Adrenal gland (tissue), 12 donors: ENCODE measurements around the gene DIAPH2. TPM values are rescaled to one million over a fixed set of nuclear protein-coding genes. Genes with fewer than 3 reads are reported as not detected.

Experiments used
- DNase-seq, 7 donors: peaks; one replicate each; pipeline ENCODE4 v3.0.0-alpha.2; 2019 to 2020
- H3K27ac ChIP-seq, 5 donors: fragments of 200-600 bp; sonication (generic) in 4 of 5; 1 replicate in 3 of 5; 2 replicates in 2 of 5; pipeline versions ENCODE4 v1.5.1 to v1.8.0; 2016 to 2020; ENCODE audit warnings: mild to moderate bottlenecking in 1 of 5
- H3K27me3 ChIP-seq: fragments of 200-600 bp; 2 replicates; pipeline ENCODE4 v1.8.0; 2021
- H3K36me3 ChIP-seq, 2 donors: fragments of 200-600 bp; replicated peaks in 1 of 2; 1 replicate in 1 of 2; 2 replicates in 1 of 2; pipeline versions ENCODE4 v1.5.1 to v1.8.0; 2018 to 2022
- H3K4me1 ChIP-seq, 2 donors: fragments of 200-600 bp; replicated peaks in 1 of 2; 1 replicate in 1 of 2; 2 replicates in 1 of 2; pipeline versions ENCODE4 v1.5.1 to v1.8.0; 2018 to 2021
- H3K4me3 ChIP-seq, 4 donors: fragments of 200-600 bp; sonication (generic) in 3 of 4; one replicate each; pipeline ENCODE4 v1.5.1; 2016 to 2018
- H3K9me3 ChIP-seq, 3 donors: fragments of 200-600 bp; sonication (generic) in 1 of 3; replicated peaks in 1 of 3; 1 replicate in 2 of 3; 2 replicates in 1 of 3; pipeline versions ENCODE4 v1.5.1 to v1.8.0; 2016 to 2021
- CTCF ChIP-seq, 6 experiments: fragments of 450-650 bp in 4 of 6; fragments of 200-600 bp in 2 of 6; sonication (generic) in 1 of 6; IDR thresholded peaks; 1 replicate in 5 of 6; 2 replicates in 1 of 6; pipeline versions ENCODE4 v1.5.1 to v1.8.0; 2016 to 2021; ENCODE audit warnings: antibody characterized with exemption in 6 of 6, mild to moderate bottlenecking in 2 of 6, moderate library complexity in 1 of 6
- POLR2A ChIP-seq, 2 donors: fragments of 450-650 bp; IDR thresholded peaks; one replicate each; pipeline ENCODE4 v1.6.1; 2017; ENCODE audit warnings: antibody characterized with exemption in 2 of 2, mild to moderate bottlenecking in 2 of 2, moderate library complexity in 1 of 2
- WGBS, 4 donors: extraction: QIAGEN DNeasy Blood & Tissue Kit in 2 of 4; methylation state at CpG; one replicate each; pipeline versions ENCODE4 v1.1.5 to v1.1.7; 2013 to 2017; 5-methylcytosine and 5-hydroxymethylcytosine counted together
- intact Hi-C, 2 donors: fragments of 100-400 bp; cut with DNase I; formaldehyde crosslinking; loops; one replicate each; pipeline versions ENCODE4 v1.14.1 to v1.15.0; 2022 to 2023
- polyA plus RNA-seq, 3 donors: library from polyadenylated mRNA; stranded (reverse); fragments of 200-250 nt in 2 of 3; fragments of 350-450 nt in 1 of 3; fragmentation: Illumina TruSeq in 1 of 3; extraction: RNeasy Lipid Tissue Mini Kit (QIAGEN cat#74804) in 1 of 3; gene quantifications; one replicate each; pipeline ENCODE4 v1.2.3, GENCODE V29; 2013 to 2014
- total RNA-seq, 9 donors: library from RNA; depleted of rRNA in 4 of 9; stranded (reverse); fragments of >200 nt in 4 of 9; fragments of 120-200 nt in 1 of 9; fragmentation: NEBNext Ultra II Directional in 1 of 9; extraction: Animal tissue kit (Norgen Biotek cat#: 25700) in 1 of 9; gene quantifications; one replicate each; pipeline versions ENCODE4 v1.1.0 to v1.2.4, GENCODE V29; 2013 to 2023
- donor health status: healthy with polysubstance abuse.
- donor health status: Bipolar disorder and iron deficiency.
- donor health status: DM: yes; HTN: yes; CAD: no.
- donor health status: DM: no; HTN: no; CAD: no.
- donor health status: DM: no; HTN: no; CAD: no.
- donor health status: DM: yes; HTN: yes; CAD: no.

The DIAPH2 gene
- total and polyA plus RNA-seq, 12 donors: 3.2 to 33.3 (median 12.3) TPM

- DNase-seq: no peak
- H3K4me3 ChIP-seq: no peak overlapping the region
- no peaks in the 10 kb centered on the region for H3K9me3 ChIP-seq
- no peaks in the 10 kb centered on the region for H3K4me1 ChIP-seq
- H3K27ac ChIP-seq: no peak overlapping the region
- H3K27me3 ChIP-seq: no peaks in the 10 kb centered on the region
- TF ChIP-seq CTCF (IDR thresholded peaks at IDR 0.05) (no peak), POLR2A (IDR thresholded peaks at IDR 0.05) (no peak)
- intact Hi-C loops: no loop called here
- no peaks in the 10 kb centered on the region for H3K36me3 ChIP-seq
Measured at GRCh38 chrX:97229318-97229717, 544.7 kb downstream of the DIAPH2 start.

GRCh38 chrX:97230948-97231347, 546.3 kb downstream of the DIAPH2 start:
- intact Hi-C loops: no loop called here
- no peak overlapping the region for H3K4me3 ChIP-seq
- H3K27me3 ChIP-seq: no peaks in the 10 kb centered on the region
- no peaks in the 10 kb centered on the region for H3K9me3 ChIP-seq
- H3K27ac ChIP-seq: no peak overlapping the region
- no peak for DNase-seq
- WGBS, 4 donors: 74 to 98% (median 87%) methylated on average over 3 of the region's 3 CpGs
- TF ChIP-seq POLR2A (IDR thresholded peaks at IDR 0.05) (no peak), CTCF (IDR thresholded peaks at IDR 0.05) (no peak)
- no peaks in the 10 kb centered on the region for H3K4me1 ChIP-seq
- no peaks in the 10 kb centered on the region for H3K36me3 ChIP-seq

- Histone ChIP-seq H3K27me3 (no peaks in the 10 kb centered on the region), H3K4me1 (no peaks in the 10 kb centered on the region), H3K27ac (no peak overlapping the region), H3K36me3 (no peaks in the 10 kb centered on the region), H3K4me3 (no peak overlapping the region), H3K9me3 (no peaks in the 10 kb centered on the region)
- TF ChIP-seq POLR2A (IDR thresholded peaks at IDR 0.05): no peak
- no peak for TF ChIP-seq CTCF (IDR thresholded peaks at IDR 0.05)
- DNase-seq: no peak
- 78 to 98% (median 90%) methylated on average over 3 of the region's 3 CpGs for WGBS, 4 donors
- intact Hi-C loops: no loop called here
Measured at GRCh38 chrX:97234471-97235081, 549.9 kb downstream of the DIAPH2 start.

GRCh38 chrX:97238632-97239031, 554.0 kb downstream of the DIAPH2 start:
- no peak for TF ChIP-seq POLR2A (IDR thresholded peaks at IDR 0.05)
- TF ChIP-seq CTCF (IDR thresholded peaks at IDR 0.05): no peak
- Histone ChIP-seq H3K27me3 (peaks cover 3% of the 10 kb centered on the region), H3K4me1 (no peaks in the 10 kb centered on the region), H3K36me3 (no peaks in the 10 kb centered on the region), H3K4me3 (no peak overlapping the region), H3K9me3 (no peaks in the 10 kb centered on the region), H3K27ac (no peak overlapping the region)
- 88 to 95% (median 91%) methylated on average over 5 of the region's 5 CpGs for WGBS, 4 donors
- intact Hi-C loops: no loop called here
- DNase-seq: no peak
